Measurements from ENCODE around the gene BCAR1.
"Not testable (repeated sequence)": the region's sequence is repeated elsewhere in the genome, so short reads cannot be mapped to it uniquely, and the experiment has no call there.

Gene BCAR1

DNA sequence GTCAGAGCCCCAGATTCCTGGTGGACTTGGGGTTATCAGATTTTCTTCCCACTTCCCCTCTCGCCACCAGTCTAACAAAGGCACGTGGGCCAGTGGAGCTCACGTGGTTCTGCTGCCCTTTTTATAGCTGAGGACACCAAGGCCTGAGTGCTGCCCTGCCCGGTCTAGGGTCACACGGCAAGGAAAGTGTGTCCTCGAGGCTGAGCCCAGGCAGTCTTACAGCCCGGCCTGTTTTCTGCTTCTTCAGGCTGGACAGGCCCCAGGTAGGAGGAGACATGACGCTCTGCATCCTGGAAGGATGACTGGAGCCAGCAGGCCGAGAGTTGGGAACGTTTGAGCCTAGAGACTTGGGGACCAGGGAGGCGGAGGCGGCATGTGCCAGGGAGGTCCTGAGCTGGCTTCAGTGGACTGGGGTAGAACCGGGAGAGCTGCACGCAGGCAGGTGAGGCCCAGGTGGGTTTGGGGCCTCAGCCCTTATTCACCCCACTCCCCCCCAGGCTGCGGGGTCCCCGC is 29.1 kb downstream of the BCAR1 start:
- DNase-seq = no peak

DNA sequence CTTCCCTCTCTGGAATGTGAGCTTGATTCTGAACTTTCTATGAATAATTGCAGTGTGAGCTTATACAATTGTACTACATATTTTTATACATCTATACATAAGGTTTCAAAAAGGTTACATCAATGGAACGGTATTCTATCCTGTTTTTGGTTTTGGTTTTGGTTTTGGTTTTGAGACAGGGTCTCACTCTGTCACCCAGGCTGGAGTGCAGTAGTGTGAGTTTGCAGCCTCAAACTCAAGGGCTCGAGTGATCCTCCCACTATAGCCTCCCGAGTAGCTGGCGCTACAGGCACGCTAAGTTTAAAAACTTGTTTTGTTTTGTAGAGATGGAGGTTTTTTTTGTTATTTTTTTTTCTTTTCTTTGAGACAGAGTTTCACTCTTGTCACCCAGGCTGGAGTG is 31.6 kb downstream of the BCAR1 start:
- DNase-seq = no peak

DNA sequence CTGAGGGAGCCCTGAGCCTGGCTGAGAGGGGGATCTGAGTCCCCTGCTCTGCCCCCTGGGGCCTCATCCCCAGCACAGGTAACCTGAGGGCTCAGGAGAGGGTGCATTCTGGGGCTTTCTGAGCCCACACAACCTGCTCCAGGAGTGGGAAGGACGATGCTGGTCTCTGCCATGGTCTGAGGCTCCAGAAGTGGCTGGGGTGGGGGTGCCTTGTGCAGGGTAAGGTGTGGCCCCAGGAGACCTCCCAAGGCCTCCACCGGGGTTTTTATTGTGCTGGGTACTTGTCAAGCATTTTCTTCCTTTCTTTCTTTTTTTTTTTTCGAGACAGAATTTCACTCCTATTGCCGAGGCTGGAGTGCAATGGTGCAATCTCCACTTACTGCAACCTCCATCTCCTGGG is 32.3 kb downstream of the BCAR1 start:
- no peak for DNase-seq

DNA sequence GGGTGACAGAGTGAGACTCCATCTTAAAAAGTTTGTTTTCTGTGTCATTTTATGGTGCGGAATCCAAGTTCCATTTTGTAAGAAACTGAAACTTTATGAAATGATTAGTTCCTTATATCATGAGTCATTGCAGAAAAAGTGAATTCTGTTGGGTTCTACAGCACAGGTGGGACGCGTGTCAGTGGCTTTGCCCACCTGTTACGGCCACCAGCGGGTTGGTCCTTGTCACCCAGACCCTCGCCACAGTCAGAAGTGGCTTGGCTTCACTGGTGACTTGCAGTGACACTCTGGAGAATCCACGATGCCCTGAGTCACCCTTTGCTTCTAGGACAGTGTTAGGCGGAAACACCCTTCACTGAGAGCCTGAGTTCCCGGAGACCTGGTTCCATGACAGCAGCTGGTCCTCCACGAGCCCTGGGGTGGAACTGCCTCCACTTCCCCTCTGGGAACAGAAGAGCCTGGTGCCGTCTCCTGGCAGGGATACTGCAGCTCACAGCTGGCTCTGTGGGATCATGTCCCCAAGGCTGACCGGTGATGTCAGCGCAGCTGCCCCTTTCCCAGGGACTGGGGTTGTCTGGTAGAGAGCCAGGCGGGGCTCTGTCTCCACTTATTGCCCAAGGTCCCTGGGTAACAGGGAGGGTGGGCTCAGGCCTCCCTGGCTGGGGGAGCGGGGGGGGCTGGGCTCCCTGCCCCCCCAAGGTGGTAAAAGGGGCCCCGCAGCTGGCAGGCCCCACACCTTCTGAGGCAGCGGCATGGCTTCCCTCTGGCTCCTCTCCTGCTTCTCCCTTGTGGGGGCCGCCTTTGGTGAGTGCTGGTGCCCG is 33.0 kb downstream of the BCAR1 start, which contains the start of gene CTRB1:
Gene CTRB1 (plus strand): TSS at position 733 of the 821 bp plus-strand sequence. CDS start 20 bp downstream, at position 753.
- no peak for DNase-seq

DNA sequence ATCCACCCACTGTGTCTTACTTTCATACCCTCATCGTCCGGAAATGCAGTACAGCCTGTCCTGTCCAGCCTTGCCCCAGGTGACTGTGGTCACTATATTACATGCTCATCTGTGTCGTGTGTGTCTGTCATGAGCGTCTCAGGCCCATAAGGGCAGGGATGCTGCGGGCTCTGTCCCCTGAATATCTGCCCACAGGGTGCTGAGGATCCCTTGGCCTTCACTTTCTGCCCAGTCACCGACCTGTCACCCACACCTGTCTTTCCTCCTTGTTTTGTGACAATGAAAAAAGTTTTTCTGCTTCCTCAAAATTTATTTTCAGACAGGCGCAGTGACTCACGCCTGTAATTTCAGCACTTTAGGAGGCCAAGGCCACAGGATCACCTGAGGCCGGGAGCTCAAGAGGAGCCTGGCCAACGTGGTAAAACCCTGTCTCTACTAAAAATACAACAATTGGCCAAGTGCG is 34.0 kb downstream of the BCAR1 start:
- DNase-seq = no peak

DNA sequence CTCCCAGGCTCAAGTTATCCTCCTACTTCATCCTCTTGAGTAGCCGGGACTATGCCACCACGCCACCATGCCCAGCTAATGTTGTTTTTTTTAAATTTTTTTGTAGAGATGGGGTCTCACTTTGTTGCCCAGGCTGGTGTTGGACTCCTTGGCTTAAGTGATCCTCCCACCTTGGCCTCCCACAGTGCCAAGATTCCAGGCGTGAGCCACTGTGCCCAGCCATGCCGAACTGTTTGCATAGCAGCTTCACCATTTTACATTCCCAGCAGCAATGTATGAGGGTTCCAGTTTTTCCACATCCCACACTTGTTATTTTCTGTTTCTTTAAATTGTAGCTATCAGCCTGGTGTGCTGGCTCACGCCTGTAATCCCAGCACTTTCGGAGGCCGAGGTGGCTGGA is 34.8 kb downstream of the BCAR1 start:
- no peak for DNase-seq

DNA sequence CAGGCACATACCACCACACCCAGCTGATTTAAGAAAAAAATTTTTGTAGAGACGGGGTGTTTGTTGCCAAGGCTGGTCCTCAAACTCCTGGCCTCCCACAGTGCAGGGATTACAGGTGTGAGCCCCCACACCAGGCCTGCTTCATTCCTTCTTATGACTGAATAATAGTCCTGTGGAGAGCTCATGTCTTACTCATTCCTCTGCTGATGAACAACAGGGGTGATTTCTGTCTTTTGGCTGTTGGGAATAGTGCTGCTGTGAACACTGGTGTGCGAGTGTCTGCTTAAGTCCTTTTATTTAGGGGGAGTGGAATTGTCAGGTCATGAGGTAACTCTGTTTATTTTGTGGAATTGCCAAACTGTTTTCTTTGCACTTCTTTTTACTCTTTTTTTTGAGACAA is 35.3 kb downstream of the BCAR1 start:
- DNase-seq = no peak

DNA sequence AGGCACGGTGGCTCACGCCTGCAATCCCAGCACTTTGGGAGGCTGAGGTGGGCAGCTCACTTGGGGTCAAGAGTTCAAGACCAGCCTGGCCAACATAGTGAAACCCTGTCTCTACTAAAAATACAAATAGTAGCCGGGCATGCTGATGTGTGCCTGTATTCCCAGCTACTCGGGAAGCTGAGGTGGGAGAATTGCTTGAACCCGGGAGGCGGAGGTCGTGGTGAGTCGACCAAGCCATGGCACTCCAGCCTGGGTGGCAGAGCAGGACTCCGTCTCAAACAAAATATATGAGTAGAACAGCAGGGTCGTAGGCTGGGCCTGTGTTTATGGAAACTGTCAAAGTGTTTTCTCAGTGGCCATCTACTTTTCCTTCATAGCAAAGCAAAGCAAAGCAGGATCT is 40.1 kb downstream of the BCAR1 start:
- DNase-seq = not testable (repeated sequence)

DNA sequence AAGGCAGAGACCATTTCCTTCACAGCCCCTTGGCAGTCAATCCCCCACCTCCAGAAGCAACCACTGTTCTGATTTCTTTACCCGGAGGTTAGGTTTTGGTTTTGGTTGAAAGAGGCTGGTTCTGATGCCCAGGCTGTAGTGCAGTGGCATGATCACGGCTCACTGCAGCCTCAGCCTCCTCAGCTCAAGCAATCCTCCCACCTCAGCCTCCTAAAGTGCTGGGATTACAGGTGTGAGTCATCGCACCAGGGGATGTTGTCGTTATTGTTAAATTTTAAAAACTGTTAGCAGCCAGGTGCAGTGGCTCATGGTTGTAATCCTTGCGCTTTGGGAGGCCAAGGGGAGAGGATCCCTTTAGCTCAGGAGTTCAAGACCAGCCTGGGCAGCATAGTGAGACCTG is 41.5 kb downstream of the BCAR1 start:
- no peak for DNase-seq

DNA sequence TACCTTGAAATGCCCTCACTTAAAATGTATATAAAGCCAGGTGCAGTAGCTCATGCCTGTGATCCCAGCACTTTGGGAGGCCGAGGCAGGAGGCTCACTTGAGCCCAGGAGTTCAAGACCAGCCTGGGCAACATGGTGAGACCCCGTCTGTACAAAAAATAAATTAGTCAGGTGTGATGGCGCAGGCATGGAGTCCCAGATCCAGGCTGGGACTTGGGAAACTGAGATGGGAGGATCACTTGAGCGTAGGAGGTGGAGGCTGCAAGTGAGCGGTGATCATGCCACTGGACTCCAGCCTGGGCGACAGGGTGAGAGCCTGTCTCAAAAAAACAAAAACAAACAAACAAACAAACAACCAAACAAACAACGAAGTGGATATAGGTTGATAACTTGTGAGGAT is 41.9 kb downstream of the BCAR1 start:
- not testable (repeated sequence) for DNase-seq

DNA sequence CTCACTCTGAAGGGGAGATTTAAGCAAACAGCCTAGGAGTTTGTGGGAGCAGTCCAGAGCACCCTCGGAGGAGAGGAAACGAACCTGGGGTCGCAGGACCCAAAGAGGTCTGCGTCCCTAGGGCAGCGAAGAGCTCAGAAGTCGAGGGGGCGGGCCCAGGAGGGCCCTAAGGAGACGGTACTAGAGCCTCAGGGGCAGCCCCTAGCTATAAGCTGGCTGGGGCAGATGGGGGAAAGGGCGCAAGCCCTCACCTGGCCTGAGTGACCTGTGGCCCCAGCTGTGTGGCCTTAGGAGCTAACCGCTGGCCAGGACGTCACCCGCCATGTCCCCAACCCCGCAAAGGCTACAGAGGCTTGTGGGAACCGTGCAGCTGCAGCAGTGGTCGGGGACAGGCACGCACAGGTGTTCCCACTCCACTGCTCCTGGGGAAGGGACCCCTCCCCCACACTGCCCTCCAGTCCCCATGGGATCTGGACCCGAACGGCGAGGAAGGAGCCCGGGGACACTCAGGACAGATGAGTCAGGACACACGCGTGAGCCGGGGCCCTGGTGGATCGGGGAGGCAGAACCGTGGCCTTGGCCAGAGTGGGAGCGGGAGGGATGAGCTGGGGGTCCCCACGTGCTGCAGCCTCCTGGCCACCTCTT is 42.4 kb downstream of the BCAR1 start:
- no peak for DNase-seq

DNA sequence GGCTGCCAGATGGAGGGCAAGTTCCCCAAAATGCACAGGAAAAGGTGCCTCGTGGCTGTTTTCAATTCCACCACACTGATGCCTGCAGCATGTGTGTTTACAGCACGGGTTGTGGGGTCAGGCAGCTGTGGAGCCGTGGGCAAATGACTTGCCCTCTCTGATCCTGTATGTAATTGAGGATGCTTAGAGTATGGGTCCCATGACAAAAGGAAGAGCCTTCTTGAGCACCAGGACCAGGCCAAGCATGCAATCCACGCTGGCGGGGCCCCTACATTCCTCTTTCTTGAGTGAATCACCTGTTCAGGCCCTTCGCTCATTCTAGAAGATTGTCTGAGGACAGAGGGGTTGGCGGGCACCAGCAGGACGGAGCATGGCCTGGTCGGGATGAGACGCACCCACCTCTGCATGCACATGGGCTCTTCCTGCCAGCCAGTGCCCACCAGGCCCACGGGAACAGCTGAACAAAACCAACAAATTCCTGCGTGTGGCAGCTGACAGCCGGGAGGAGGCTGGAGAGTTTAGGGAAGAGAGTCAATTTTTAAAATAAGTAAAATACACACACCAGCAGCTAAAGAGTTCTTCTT is 43.1 kb downstream of the BCAR1 start:
- DNase-seq = no peak

DNA sequence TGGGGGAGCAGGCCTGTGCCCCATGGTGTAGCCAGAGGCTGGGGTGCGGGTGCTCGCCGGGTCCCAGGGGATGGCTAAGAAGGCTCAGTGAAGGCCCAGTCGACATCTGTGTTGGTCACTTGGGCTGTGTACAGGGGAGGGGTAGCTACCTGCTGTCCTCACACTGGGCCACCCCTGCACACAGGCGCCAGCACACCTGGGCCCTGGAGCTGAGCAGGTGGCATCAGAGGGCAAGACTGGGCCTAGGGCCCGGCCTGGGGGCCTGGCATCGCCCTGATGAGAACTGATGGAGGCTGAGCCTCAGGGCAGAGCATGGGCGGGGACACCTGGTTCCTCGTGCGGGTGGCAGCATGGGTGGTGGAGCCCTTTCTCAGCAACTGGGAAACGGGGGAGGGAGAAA is 43.6 kb downstream of the BCAR1 start:
- no peak for DNase-seq

DNA sequence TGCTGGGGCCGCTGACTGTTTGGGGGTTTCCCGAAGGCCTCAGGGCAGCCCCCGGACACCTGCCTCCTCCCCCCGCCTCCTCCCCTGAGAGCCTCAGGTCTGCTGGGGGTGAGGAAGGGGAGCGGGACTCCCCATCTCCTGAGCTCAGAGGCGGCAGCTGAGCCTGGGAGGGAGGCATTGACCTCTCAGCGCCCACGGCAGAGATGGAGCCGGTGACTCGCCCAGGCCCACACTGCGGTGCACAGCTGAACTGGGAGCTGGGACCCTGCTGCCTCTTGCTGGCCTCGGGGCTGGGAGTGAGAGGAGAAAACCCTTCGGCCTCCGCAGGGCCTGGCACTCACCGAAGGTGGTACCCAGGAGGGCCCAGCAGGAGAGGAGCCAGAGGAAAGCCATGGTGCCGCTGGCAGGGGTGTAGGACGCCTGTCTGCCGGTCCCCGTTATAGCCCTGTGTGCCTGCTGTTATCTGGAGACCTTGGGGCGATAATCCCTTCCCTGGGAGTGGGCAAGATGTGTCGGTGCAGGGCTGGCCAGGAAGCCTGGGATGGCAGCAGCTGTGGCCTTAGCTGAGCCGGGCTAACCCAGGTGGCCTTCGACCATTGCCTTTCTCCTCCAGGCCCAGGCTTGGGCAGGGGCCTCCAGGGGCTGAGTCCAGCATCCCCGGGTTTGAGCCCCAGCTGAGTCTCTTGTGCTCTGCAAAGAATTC is 44.5 kb downstream of the BCAR1 start, which contains the start of gene CTRB2:
Gene CTRB2 (minus strand): TSS at position 413 of the 703 bp plus-strand sequence. CDS start 20 bp downstream, at position 393.
- DNase-seq = no peak

DNA sequence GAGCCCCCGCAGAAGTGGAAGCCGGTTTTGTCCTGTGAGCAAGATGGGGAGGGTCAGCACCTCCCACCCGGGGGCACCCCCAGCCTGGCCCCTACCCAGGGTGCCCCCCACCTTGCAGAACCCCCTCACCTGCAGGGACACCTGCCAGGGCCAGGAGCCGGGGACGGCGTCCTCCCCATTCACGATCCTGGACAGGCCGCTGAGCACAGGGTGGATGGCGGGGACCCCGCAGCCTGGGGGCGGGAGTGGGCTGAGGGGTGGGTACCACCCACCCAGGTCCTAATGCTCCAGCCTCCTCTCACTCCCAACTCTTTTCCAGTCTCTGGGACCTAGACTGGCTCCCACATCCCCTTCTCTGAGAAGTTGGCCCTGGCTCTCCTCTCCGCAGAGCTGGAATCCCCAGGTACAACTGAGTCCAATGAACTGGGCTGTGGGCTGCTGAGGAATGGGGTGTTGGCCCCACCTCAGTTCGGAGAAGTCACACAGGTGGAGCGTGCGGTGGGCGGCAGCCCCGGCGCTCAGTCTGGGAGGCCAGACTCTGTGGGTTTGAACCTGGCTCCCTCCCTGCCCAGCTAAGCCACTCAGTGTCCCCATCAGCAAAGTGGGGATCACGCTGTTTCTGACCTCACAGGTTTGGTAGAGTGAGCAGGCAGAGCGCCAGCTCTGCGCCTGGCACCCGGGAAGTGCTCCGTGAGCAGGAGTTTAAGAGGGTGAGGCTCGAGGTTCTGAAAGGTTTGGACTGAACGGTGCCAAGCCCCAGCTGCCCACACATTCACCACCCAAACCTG is 45.3 kb downstream of the BCAR1 start:
- DNase-seq = not testable (repeated sequence)

DNA sequence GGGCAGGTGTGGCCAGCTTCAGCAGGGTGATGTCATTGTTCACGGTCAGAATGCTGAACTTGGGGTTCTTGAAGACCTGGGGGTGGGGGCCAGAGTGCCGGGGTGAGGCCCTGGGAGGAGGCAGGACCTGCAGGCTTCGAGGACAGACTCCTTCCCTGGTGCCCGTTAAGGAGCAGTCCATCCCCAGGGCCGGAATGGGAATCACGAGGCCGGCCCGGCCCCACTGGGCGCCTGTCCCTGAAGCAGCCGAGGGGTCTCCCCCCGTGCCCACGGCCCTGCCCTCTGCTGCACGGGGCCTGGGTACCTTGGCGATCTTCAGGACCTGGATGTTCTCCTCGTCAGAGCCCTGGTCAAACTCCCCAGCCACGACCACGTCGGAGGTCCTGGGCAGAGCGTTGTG is 46.0 kb downstream of the BCAR1 start:
- DNase-seq = not testable (repeated sequence)

DNA sequence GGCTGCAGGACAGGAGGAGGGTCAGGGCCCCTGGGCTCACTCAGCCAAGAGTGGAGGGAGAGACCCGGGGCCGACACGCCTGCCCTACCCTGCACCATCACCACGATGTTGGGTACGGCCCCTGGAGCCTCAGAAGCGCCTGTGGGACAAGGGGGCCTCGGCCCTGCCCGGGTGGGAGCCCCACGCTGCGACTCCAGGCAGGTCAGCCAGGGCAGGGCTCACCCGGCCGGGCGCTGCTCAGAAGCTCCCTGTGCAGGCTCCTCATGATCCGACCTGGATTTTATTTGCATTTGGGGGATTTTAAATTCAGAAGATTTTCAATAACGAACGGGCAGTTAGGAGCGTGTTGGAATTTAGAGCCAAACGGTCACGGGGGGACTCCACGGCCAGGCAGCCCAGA is 46.5 kb downstream of the BCAR1 start:
- DNase-seq = not testable (repeated sequence)

DNA sequence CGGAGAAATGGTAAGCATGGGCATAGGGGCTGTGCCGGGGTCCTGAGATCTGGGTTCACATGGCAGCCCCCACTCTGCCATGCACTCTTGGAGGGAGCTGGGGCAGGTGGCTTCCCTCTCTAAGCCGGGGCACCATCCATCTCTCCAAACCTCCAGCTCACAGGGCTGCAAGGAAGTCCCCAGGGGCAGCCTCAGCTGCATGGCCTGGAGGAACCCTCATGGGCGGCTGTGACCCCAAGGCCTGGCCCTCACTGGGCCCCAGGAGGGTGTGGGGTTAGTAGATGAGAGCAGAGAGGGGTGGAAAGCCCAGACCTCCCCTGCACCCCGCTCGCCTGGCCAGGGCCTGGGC is 47.0 kb downstream of the BCAR1 start:
- DNase-seq = no peak

DNA sequence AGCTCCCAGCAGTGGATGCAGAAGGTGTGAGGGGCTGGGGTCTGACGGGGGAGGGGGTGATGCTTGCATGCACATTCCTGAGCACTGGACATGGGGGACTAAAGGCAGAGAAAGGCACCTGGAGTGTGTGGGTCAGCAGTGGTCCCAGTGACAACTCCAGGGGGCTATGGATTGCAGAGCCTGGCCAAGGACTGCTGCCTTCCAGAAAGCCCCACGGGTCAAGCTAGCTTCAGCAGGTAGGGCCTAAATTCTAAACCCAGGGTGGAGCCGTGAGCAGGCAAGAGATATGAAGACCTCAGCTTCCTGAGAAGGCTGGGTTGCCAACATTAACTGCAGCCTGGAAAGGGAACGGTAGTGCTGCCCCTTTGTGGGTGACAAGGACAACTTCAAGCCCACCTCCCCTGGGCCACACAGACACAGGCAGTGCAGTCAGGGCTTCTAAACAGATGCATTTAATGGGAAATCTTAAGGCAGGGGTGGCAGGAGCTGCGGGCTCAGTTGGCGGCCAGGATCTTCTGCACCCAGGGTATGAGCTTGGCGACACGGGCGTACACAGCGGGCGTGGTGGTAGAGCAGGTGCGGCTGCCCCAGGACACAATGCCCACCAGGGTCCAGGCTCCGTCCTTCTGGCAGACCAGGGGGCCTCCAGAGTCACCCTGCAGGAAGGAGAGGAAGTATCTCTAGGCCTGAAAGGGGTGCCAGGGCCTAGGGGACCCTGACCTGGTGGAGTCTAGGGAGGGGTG is 47.6 kb downstream of the BCAR1 start:
- DNase-seq = no peak

DNA sequence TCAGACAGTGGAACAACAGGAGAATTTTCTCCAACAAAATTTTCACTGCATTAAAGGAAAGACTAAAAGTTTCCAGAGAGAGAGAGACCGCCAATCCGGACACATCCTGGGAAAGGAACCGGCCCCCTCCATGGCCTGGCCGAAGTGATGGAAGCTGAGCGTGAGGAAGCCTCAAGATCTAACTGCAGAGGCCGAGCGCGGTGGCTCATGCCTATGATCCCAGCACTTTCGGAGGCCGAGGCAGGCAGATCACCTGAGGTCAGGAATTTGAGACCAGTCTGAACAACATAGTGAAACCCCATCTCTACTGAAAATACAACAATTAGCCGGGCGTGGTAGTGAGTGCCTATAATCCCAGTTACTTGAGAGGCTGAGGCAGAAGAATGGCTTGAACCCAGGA is 48.3 kb downstream of the BCAR1 start:
- no peak for DNase-seq

DNA sequence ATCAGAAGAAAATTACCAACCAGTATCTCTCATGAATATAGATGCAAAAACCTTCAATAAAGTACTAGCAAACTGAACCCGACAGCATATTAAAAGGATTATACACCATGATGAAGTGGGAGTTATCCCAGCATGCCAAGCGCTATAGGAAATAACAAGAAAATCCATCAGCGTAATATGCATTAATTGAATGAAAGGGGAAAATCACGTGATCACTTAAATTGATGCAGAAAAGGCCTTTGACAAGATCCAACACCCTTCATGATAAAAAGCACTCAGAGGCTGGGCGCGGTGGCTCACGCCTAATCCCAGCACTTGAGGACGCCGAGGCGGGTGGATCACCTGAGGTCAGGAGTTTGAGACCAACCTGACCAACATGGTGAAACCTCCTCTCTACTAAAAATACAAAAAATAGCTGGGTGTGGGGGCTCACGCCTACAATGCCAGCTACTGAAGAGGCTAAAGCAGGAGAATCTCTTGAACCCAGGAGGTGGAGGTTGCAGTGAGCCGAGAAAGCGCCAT is 49.3 kb downstream of the BCAR1 start:
- no peak for DNase-seq

All from Kasumi-1 (cell line).